Type B pancreatic cell (in vitro differentiated cells): Measurements from ENCODE around the gene PPP3CA. TPM values are rescaled to one million over a fixed set of nuclear protein-coding genes. Genes with fewer than 3 reads are reported as not detected.

ENCODE experiments used
- DNase-seq: peaks from one replicate; pipeline ENCODE4 v3.0.0; 2021; ENCODE audit warnings: mixed read lengths; ENCODE audit not compliant: unreplicated experiment; ENCODE audit errors: extremely low spot score
- H3K27ac Mint-ChIP-seq: 2 replicates; pipeline ENCODE4 v1.8.0; 2021; ENCODE audit warnings: mild to moderate bottlenecking, mixed read lengths
- H3K27me3 Mint-ChIP-seq: 2 replicates; pipeline ENCODE4 v1.8.0; 2021; ENCODE audit warnings: mixed read lengths
- H3K36me3 Mint-ChIP-seq: 2 replicates; pipeline ENCODE4 v1.8.0; 2021; ENCODE audit warnings: mixed read lengths
- H3K4me1 Mint-ChIP-seq: one replicate; pipeline ENCODE4 v1.8.0; 2021; ENCODE audit warnings: mixed read lengths; ENCODE audit not compliant: unreplicated experiment
- H3K4me3 Mint-ChIP-seq: 2 replicates; pipeline ENCODE4 v1.8.0; 2021; ENCODE audit warnings: mild to moderate bottlenecking, mixed read lengths
- H3K9me3 Mint-ChIP-seq: 2 replicates; pipeline ENCODE4 v1.8.0; 2021; ENCODE audit warnings: mixed read lengths
- CTCF ChIP-seq: fragments of 200-600 bp; sonication (generic); conservative IDR thresholded peaks from 2 replicates; pipeline ENCODE4 v1.5.0; 2021; ENCODE audit warnings: antibody characterized with exemption, mild to moderate bottlenecking
- total RNA-seq: library from RNA; stranded (reverse); gene quantifications from 2 replicates; pipeline ENCODE4 v1.2.1, GENCODE V29; 2021; ENCODE audit warnings: low replicate concordance

PPP3CA gene
- total RNA-seq, 1 donor from 2014 or later, result 35.4 TPM

- no peak for DNase-seq
- Mint-ChIP-seq H3K27me3 (no peaks in the 10 kb centered on the region), H3K9me3 (no peaks in the 10 kb centered on the region), H3K4me3 (no peak overlapping the region), H3K4me1 (no peaks in the 10 kb centered on the region), H3K36me3 (no peaks in the 10 kb centered on the region), H3K27ac (no peak overlapping the region)
- TF ChIP-seq CTCF, result no peak
Measured at GRCh38 chr4:101122019-101122418, 225.3 kb downstream of the PPP3CA start.

GRCh38 chr4:101119141-101119540 is 228.2 kb downstream of the PPP3CA start:
- Mint-ChIP-seq H3K4me3 (no peak overlapping the region), H3K9me3 (no peaks in the 10 kb centered on the region), H3K27ac (no peak overlapping the region), H3K4me1 (peaks cover 18% of the 10 kb centered on the region), H3K27me3 (no peaks in the 10 kb centered on the region), H3K36me3 (no peaks in the 10 kb centered on the region)
- DNase-seq, result no peak
- no peak for TF ChIP-seq CTCF

- Mint-ChIP-seq H3K27ac (no peak overlapping the region), H3K27me3 (no peaks in the 10 kb centered on the region), H3K9me3 (no peaks in the 10 kb centered on the region), H3K4me3 (no peak overlapping the region), H3K36me3 (no peaks in the 10 kb centered on the region), H3K4me1 (peaks cover 18% of the 10 kb centered on the region)
- no peak for DNase-seq
- TF ChIP-seq CTCF, result no peak
Measured at GRCh38 chr4:101118617-101119016, 228.7 kb downstream of the PPP3CA start.

- Mint-ChIP-seq H3K27me3 (no peaks in the 10 kb centered on the region), H3K27ac (peak overlapping the region; percentile 7), H3K4me3 (no peak overlapping the region), H3K9me3 (no peaks in the 10 kb centered on the region), H3K36me3 (no peaks in the 10 kb centered on the region), H3K4me1 (peaks cover 18% of the 10 kb centered on the region)
- no peak for DNase-seq
- no peak for TF ChIP-seq CTCF
Measured at GRCh38 chr4:101115887-101116286, 231.4 kb downstream of the PPP3CA start.

GRCh38 chr4:101114936-101115372 is 232.4 kb downstream of the PPP3CA start:
- no peak for DNase-seq
- TF ChIP-seq CTCF, result no peak
- H3K27me3 Mint-ChIP-seq, result no peaks in the 10 kb centered on the region
- peaks cover 18% of the 10 kb centered on the region for H3K4me1 Mint-ChIP-seq
- no peaks in the 10 kb centered on the region for H3K9me3 Mint-ChIP-seq
- no peaks in the 10 kb centered on the region for H3K36me3 Mint-ChIP-seq
- H3K27ac Mint-ChIP-seq, result no peak overlapping the region
- no peak overlapping the region for H3K4me3 Mint-ChIP-seq
